Kidney tubule cell (primary cell): ENCODE results near the gene USH2A.
"Not testable (repeated sequence)": the region's sequence is repeated elsewhere in the genome, so short reads cannot be mapped to it uniquely, and the experiment has no call there.

Source experiments
- DNase-seq: peaks from one replicate; pipeline ENCODE4 v3.0.0-alpha.2; 2018; ENCODE audit warnings: low spot score

Gene USH2A

GRCh38 chr1:216047811-216048572 lies 375.3 kb downstream of the USH2A start:
- DNase-seq = no peak

GRCh38 chr1:216046336-216046735 lies 376.9 kb downstream of the USH2A start:
- DNase-seq = no peak

- peak; percentile 97 for DNase-seq
Observed at GRCh38 chr1:216045400-216045799, 377.8 kb downstream of the USH2A start.

GRCh38 chr1:216044538-216044937 lies 378.7 kb downstream of the USH2A start:
- DNase-seq = no peak

GRCh38 chr1:216034506-216034905 lies 388.7 kb downstream of the USH2A start:
- peak; percentile 59 for DNase-seq

GRCh38 chr1:216032961-216033614 lies 390.2 kb downstream of the USH2A start:
- DNase-seq = peak; percentile 46

GRCh38 chr1:216032284-216032683 lies 391.0 kb downstream of the USH2A start:
- DNase-seq = peak; percentile 76

- DNase-seq = no peak
Observed at GRCh38 chr1:216028631-216029030, 394.6 kb downstream of the USH2A start.

- DNase-seq = no peak
Observed at GRCh38 chr1:216024546-216024945, 398.7 kb downstream of the USH2A start.

GRCh38 chr1:216020743-216021345 lies 402.4 kb downstream of the USH2A start:
- DNase-seq = peak; percentile 59

GRCh38 chr1:216015116-216015515 lies 408.1 kb downstream of the USH2A start:
- DNase-seq = peak; percentile 80

- DNase-seq = peak; percentile 58
Observed at GRCh38 chr1:216014086-216014485, 409.2 kb downstream of the USH2A start.

GRCh38 chr1:216009456-216009855 lies 413.8 kb downstream of the USH2A start:
- DNase-seq = not testable (repeated sequence)

- peak; percentile 69 for DNase-seq
Observed at GRCh38 chr1:216005916-216006315, 417.3 kb downstream of the USH2A start.

- DNase-seq = peak; percentile 49
Observed at GRCh38 chr1:215992620-215993019, 430.6 kb downstream of the USH2A start.

GRCh38 chr1:215987092-215987875 lies 436.0 kb downstream of the USH2A start:
- peak; percentile 35 for DNase-seq

GRCh38 chr1:215986401-215986800 lies 436.8 kb downstream of the USH2A start:
- no peak for DNase-seq

GRCh38 chr1:215983680-215984079 lies 439.6 kb downstream of the USH2A start:
- no peak for DNase-seq

- no peak for DNase-seq
Observed at GRCh38 chr1:215971793-215972441, 451.3 kb downstream of the USH2A start.

- peak; percentile 54 for DNase-seq
Observed at GRCh38 chr1:215970406-215970805, 452.8 kb downstream of the USH2A start.

- DNase-seq = no peak
Observed at GRCh38 chr1:215963621-215964020, 459.6 kb downstream of the USH2A start.

GRCh38 chr1:215963040-215963439 lies 460.2 kb downstream of the USH2A start:
- DNase-seq = no peak
